Liver (tissue), 9 donors: ENCODE results near the gene CABP4. TPM values are rescaled to one million over a fixed set of nuclear protein-coding genes. Genes with fewer than 3 reads are reported as not detected.

Experiments used
- DNase-seq: peaks from one replicate; pipeline ENCODE4 v3.0.0-alpha.2; 2017; ENCODE audit warnings: low spot score
- H3K27ac ChIP-seq, 2 donors: one replicate each; pipeline ENCODE4 v1.7.0; 2013; ENCODE audit warnings: inconsistent platforms in 2 of 2, low read length in 2 of 2, control low read depth in 1 of 2, low read depth in 1 of 2, mild to moderate bottlenecking in 1 of 2
- H3K27me3 ChIP-seq, 4 donors: one replicate each; pipeline versions ENCODE4 v1.6.1 to v1.7.0; 2013; ENCODE audit warnings: low read length in 3 of 4, inconsistent platforms in 1 of 4, mild to moderate bottlenecking in 1 of 4, moderate library complexity in 1 of 4; ENCODE audit not compliant: control insufficient read depth in 4 of 4, insufficient read depth in 4 of 4
- H3K36me3 ChIP-seq, 4 donors: one replicate each; pipeline versions ENCODE4 v1.6.1 to v1.7.0; 2013; ENCODE audit warnings: low read length in 3 of 4, mild to moderate bottlenecking in 3 of 4, low read depth in 1 of 4, moderate library complexity in 1 of 4; ENCODE audit not compliant: control insufficient read depth in 4 of 4, insufficient read depth in 3 of 4
- H3K4me1 ChIP-seq, 4 donors: one replicate each; pipeline versions ENCODE4 v1.6.1 to v1.7.0; 2013; ENCODE audit warnings: low read length in 3 of 4, mild to moderate bottlenecking in 3 of 4, moderate library complexity in 1 of 4; ENCODE audit not compliant: control insufficient read depth in 4 of 4, insufficient read depth in 4 of 4
- H3K4me3 ChIP-seq, 3 donors: one replicate each; pipeline versions ENCODE4 v1.6.1 to v1.7.0; 2013; ENCODE audit warnings: low read length in 3 of 3, control low read depth in 1 of 3, low read depth in 1 of 3, mild to moderate bottlenecking in 1 of 3
- H3K9ac ChIP-seq, 2 donors: one replicate each; pipeline ENCODE4 v1.7.0; 2013; ENCODE audit warnings: low read length in 2 of 2, mild to moderate bottlenecking in 2 of 2, moderate library complexity in 2 of 2, control low read depth in 1 of 2, low read depth in 1 of 2
- H3K9me3 ChIP-seq, 4 donors: one replicate each; pipeline versions ENCODE4 v1.6.1 to v1.7.0; 2013; ENCODE audit warnings: low read length in 3 of 4; ENCODE audit not compliant: control insufficient read depth in 4 of 4
- FOXA1 ChIP-seq: IDR thresholded peaks from 2 replicates; pipeline ENCODE4 v1.6.1; 2016; ENCODE audit warnings: antibody characterized with exemption
- FOXA2 ChIP-seq: IDR thresholded peaks from 2 replicates; pipeline ENCODE4 v1.6.1; 2016; ENCODE audit warnings: antibody characterized with exemption
- GABPA ChIP-seq, 2 donors: IDR thresholded peaks in 1 of 2; conservative IDR thresholded peaks in 1 of 2; 2 replicates each; pipeline ENCODE4 v1.6.1; 2016; ENCODE audit warnings: antibody characterized with exemption in 2 of 2, mild to moderate bottlenecking in 1 of 2, moderate library complexity in 1 of 2
- HNF4G ChIP-seq: IDR thresholded peaks from 2 replicates; pipeline ENCODE4 v1.6.1; 2016; ENCODE audit warnings: antibody characterized with exemption
- JUND ChIP-seq, 2 donors: IDR thresholded peaks; 2 replicates each; pipeline ENCODE4 v1.6.1; 2016; ENCODE audit warnings: antibody characterized with exemption in 2 of 2
- RAD21 ChIP-seq, 2 donors: IDR thresholded peaks; 2 replicates each; pipeline ENCODE4 v1.6.1; 2016; ENCODE audit warnings: antibody characterized with exemption in 2 of 2, mild to moderate bottlenecking in 2 of 2
- RXRA ChIP-seq, 2 donors: IDR thresholded peaks; 2 replicates each; pipeline ENCODE4 v1.6.1; 2017 to 2018; ENCODE audit warnings: antibody characterized with exemption in 2 of 2, mild to moderate bottlenecking in 1 of 2
- SP1 ChIP-seq: IDR thresholded peaks from 2 replicates; pipeline ENCODE4 v1.6.1; 2018; ENCODE audit warnings: antibody characterized with exemption, mild to moderate bottlenecking
- TAF1 ChIP-seq: conservative IDR thresholded peaks from 2 replicates; pipeline ENCODE4 v1.6.1; 2016; ENCODE audit warnings: antibody characterized with exemption, mild to moderate bottlenecking
- YY1 ChIP-seq: IDR thresholded peaks from 2 replicates; pipeline ENCODE4 v1.6.1; 2016; ENCODE audit warnings: antibody characterized with exemption, mild to moderate bottlenecking
- WGBS: extraction: QIAGEN DNeasy Blood & Tissue Kit; methylation state at CpG from one replicate; pipeline ENCODE4 v1.1.7; 2013; 5-methylcytosine and 5-hydroxymethylcytosine counted together
- polyA plus RNA-seq, 2 donors: library from polyadenylated mRNA; stranded (reverse) in 1 of 2; unstranded in 1 of 2; fragments of 200-250 nt in 1 of 2; fragments of >200 nt in 1 of 2; fragmentation: Nextera tagmentation in 1 of 2; extraction: Ambion mirVana in 1 of 2; gene quantifications; one replicate each; pipeline versions ENCODE4 v1.2.1 to v1.2.3, GENCODE V29; 2013 to 2015
- total RNA-seq, 2 donors: library from RNA; depleted of rRNA; stranded (reverse); fragments of >200 nt; gene quantifications; one replicate each; pipeline ENCODE4 v1.2.3, GENCODE V29; 2014
- TF ChIP-seq, protein P1 (sequence below): IDR thresholded peaks from 2 replicates; pipeline ENCODE4 v1.6.1; 2016; ENCODE audit warnings: antibody characterized with exemption
- TF ChIP-seq, protein P2 (sequence below): IDR thresholded peaks from 2 replicates; pipeline ENCODE4 v1.6.1; 2016; ENCODE audit warnings: antibody characterized with exemption
- TF ChIP-seq, protein P3 (sequence below): fragments of 150-350 bp; IDR thresholded peaks from 2 replicates; pipeline ENCODE4 v1.5.1; 2017; ENCODE audit warnings: improper control_type of control experiment, low read depth, low read length; ENCODE audit not compliant: missing input control
- donor health status: healthy.
- donor health status: healthy.
- donor health status: healthy.
- donor health status: healthy.
- donor health status: healthy.

Gene CABP4
- total and polyA plus RNA-seq, 4 donors = 0.85 to 2.9 (median 1.6) TPM

DNA sequence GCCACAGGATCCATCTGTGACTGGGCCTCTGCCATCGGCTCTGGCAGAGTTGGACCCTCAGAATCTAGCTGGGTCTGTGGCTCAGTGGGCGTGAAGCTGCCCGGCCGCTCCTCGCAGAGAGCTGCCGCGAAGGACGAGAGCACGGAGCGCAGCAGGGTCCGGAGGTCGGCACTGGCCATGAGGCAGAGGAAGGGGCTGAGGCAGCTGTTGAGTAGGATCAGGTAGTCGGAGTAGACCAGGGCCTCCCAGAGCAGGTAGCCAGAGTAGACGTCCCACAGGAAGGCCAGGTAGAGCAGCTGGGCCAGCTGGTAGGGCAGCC lies 3.5 kb upstream of the CABP4 start:
- TF ChIP-seq, protein P1, sequence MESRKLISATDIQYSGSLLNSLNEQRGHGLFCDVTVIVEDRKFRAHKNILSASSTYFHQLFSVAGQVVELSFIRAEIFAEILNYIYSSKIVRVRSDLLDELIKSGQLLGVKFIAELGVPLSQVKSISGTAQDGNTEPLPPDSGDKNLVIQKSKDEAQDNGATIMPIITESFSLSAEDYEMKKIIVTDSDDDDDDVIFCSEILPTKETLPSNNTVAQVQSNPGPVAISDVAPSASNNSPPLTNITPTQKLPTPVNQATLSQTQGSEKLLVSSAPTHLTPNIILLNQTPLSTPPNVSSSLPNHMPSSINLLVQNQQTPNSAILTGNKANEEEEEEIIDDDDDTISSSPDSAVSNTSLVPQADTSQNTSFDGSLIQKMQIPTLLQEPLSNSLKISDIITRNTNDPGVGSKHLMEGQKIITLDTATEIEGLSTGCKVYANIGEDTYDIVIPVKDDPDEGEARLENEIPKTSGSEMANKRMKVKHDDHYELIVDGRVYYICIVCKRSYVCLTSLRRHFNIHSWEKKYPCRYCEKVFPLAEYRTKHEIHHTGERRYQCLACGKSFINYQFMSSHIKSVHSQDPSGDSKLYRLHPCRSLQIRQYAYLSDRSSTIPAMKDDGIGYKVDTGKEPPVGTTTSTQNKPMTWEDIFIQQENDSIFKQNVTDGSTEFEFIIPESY = no peak
- no peak for TF ChIP-seq SP1
- TF ChIP-seq YY1 = no peak
- Histone ChIP-seq H3K27me3 (no peaks in the 10 kb centered on the region), H3K9ac (no peak overlapping the region), H3K4me1 (peaks cover 0 to 12% (median 6%) of the 10 kb centered on the region in 4 donors), H3K9me3 (no peaks in the 10 kb centered on the region), H3K36me3 (no peaks in the 10 kb centered on the region), H3K4me3 (no peak overlapping the region), H3K27ac (no peak overlapping the region)
- WGBS = 96% methylated on average over 14 of the region's 14 CpGs
- DNase-seq = no peak

DNA sequence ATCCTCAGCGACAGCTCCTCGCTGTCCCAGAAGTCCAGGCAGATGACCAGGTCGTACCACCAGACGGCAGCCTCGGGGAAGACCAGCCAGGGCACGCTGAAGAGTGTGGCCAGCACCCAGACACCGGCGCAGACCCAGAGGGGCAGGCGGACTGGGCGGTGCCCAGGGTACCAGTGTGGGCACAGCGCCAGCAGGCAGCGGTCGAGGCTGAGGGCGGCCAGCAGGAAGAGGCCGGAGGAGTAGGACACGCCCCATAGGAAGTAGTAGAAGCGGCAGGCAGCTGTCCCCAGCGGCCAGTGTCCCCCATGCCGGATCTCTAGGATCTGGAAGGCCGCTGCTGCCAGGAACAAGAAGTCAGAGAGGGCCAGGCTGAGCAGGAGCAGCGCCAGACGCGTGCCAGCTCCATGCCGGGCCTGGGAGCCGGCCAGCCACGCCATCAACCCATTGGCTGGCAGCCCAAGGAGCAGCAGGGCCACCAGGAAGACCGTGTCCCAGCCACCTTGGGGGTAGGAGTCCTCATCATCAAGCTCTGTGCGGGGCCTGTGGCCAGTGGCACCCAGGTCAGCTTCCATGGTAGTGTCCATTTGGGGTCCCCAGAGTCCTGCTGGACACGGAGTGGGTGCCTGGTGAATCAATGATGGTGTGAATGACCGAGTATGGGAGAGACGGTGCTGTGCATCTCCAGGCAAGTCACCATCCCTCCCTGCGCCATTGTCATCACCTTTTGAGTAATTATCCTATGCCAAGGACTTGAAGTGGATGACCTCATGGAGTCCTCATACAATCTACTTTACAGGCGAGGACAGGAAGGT lies 2.8 kb upstream of the CABP4 start, which contains the start of gene GPR152:
TSS of gene GPR152 (minus strand) at position 589 of the 812 bp plus-strand sequence. CDS start at position 584, 5 bp downstream.
- H3K4me1 ChIP-seq = peaks cover 0 to 12% (median 6%) of the 10 kb centered on the region in 4 donors
- no peak for DNase-seq
- H3K9ac ChIP-seq = no peak within 1 kb of the TSS
- no peaks in the 10 kb centered on the region for H3K36me3 ChIP-seq
- no peak within 1 kb of the TSS for H3K4me3 ChIP-seq
- no peaks in the 10 kb centered on the region for H3K27me3 ChIP-seq
- no peak within 1 kb of the TSS for H3K27ac ChIP-seq
- WGBS = 82% methylated on average over 33 of the region's 33 CpGs
- H3K9me3 ChIP-seq = no peaks in the 10 kb centered on the region
- TF ChIP-seq GABPA (IDR thresholded peaks at IDR 0.05 in 1 of 2, conservative IDR thresholded peaks at IDR 0.05 in 1 of 2) (no peak), FOXA2 (no peak), FOXA1 (no peak), RXRA (IDR thresholded peaks at IDR 0.05) (no peak), TAF1 (no peak), SP1 (no peak), HNF4G (no peak)
- TF ChIP-seq, protein P2, sequence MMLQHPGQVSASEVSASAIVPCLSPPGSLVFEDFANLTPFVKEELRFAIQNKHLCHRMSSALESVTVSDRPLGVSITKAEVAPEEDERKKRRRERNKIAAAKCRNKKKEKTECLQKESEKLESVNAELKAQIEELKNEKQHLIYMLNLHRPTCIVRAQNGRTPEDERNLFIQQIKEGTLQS = no peak
- TF ChIP-seq, protein P3, sequence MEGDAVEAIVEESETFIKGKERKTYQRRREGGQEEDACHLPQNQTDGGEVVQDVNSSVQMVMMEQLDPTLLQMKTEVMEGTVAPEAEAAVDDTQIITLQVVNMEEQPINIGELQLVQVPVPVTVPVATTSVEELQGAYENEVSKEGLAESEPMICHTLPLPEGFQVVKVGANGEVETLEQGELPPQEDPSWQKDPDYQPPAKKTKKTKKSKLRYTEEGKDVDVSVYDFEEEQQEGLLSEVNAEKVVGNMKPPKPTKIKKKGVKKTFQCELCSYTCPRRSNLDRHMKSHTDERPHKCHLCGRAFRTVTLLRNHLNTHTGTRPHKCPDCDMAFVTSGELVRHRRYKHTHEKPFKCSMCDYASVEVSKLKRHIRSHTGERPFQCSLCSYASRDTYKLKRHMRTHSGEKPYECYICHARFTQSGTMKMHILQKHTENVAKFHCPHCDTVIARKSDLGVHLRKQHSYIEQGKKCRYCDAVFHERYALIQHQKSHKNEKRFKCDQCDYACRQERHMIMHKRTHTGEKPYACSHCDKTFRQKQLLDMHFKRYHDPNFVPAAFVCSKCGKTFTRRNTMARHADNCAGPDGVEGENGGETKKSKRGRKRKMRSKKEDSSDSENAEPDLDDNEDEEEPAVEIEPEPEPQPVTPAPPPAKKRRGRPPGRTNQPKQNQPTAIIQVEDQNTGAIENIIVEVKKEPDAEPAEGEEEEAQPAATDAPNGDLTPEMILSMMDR = no peak

DNA sequence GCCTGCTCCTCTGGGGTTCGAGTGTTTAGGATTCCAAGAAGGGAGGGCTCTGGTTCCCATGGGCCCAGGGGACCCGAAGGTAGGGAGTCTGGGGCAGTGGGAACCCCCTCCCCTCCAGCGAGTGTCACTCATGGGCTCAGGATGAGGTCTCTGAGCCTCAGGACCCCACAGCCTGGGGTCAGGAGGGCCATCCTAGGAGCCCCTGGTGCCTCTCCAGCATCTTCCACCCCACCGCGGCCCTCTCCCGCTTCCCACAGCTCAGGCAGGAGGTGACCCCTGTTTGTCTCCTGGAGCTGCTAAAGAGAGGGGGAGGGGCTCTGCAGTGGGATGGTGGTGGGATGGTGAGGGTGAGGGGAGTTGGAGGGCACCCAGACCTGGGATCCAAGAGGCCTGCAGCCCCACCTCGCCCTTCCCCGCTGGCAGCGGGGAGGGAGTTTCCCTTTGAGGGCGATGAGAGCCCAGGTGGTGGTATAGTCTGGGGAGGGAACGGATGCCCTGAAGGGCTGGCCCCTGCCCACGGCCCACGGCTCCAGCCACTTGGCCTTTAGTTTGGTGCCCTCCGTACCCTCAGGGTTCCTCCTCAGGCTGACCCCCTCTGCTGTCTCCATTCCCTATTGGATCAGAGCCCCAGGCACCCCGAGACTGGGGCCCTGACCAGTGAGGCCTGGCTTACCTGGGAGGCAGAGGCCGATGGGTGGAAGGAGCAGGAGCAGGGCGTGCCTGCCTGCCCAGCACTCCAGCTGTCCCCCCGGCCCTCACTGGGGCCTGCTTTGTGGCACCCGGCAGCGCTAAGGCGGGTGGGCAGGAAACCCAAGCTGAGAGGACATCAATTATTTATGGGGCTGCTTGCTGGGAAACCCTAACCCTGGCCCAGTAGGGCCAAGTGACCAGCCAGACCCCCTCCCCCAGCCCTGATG lies 1.1 kb upstream of the CABP4 start:
- Histone ChIP-seq H3K4me3 (no peak overlapping the region), H3K9ac (no peak overlapping the region), H3K4me1 (peaks cover 0 to 3% (median 0%) of the 10 kb centered on the region in 4 donors), H3K27ac (no peak overlapping the region), H3K36me3 (no peaks in the 10 kb centered on the region), H3K27me3 (no peaks in the 10 kb centered on the region), H3K9me3 (no peaks in the 10 kb centered on the region)
- WGBS = 91% methylated on average over 21 of the region's 21 CpGs
- TF ChIP-seq, protein P3 = no peak
- TF ChIP-seq RAD21 (IDR thresholded peaks at IDR 0.05) (no peak), FOXA2 (no peak), JUND (IDR thresholded peaks at IDR 0.05) (no peak)
- DNase-seq = no peak
